ENCODE data around the gene CCDC187. TPM values are rescaled to one million over a fixed set of nuclear protein-coding genes. Genes with fewer than 3 reads are reported as not detected.
A peak's percentile ranks its signal among the peaks of the same experiment; 100 is the strongest.

Gene CCDC187
- total and polyA plus RNA-seq, 8 donors, result 0.12 to 2.8 (median 0.45) TPM; not detected in 1

- DNase-seq, result no peak
- Histone ChIP-seq H3K27me3 (peaks cover 0 to 44% (median 8%) of the 10 kb centered on the region in 3 donors), H3K36me3 (no peaks in the 10 kb centered on the region), H3K4me1 (no peaks in the 10 kb centered on the region), H3K4me3 (no peak overlapping the region), H3K27ac (no peak overlapping the region), H3K9me3 (no peaks in the 10 kb centered on the region)
- 83 to 88% (median 87%) methylated on average over 23 to 50 of the region's 50 CpGs for WGBS, 5 donors
- TF ChIP-seq POLR2A (IDR thresholded peaks at IDR 0.05), result no peak
- TF ChIP-seq EP300 (IDR thresholded peaks at IDR 0.05), result no peak
- TF ChIP-seq POLR2AphosphoS5 (IDR thresholded peaks at IDR 0.05), result no peak
- no peak for TF ChIP-seq CTCF (IDR thresholded peaks at IDR 0.05)
- intact Hi-C loops (cut with DNase I; ENCODE audit: low total_unique reads), result no loop called here
Observed at GRCh38 chr9:136251264-136252115, 52.4 kb downstream of the CCDC187 start.

- H3K36me3 ChIP-seq, result no peaks in the 10 kb centered on the region
- no peak overlapping the region for H3K27ac ChIP-seq
- WGBS, 5 donors, result 56 to 83% (median 61%) methylated on average over 3 to 10 of the region's 10 CpGs
- DNase-seq, result no peak
- no peaks in the 10 kb centered on the region for H3K9me3 ChIP-seq
- TF ChIP-seq CTCF (IDR thresholded peaks at IDR 0.05), result no peak
- TF ChIP-seq POLR2A (IDR thresholded peaks at IDR 0.05), result no peak
- TF ChIP-seq EP300 (IDR thresholded peaks at IDR 0.05), result no peak
- no peak for TF ChIP-seq POLR2AphosphoS5 (IDR thresholded peaks at IDR 0.05)
- peaks cover 0 to 36% (median 1%) of the 10 kb centered on the region in 3 donors for H3K27me3 ChIP-seq
- peaks cover 0 to 6% (median 4%) of the 10 kb centered on the region in 4 donors for H3K4me1 ChIP-seq
- H3K4me3 ChIP-seq, result no peak overlapping the region
- intact Hi-C loops (cut with DNase I; ENCODE audit: low total_unique reads), result no loop called here
Observed at GRCh38 chr9:136250676-136251075, 53.2 kb downstream of the CCDC187 start.

DNA sequence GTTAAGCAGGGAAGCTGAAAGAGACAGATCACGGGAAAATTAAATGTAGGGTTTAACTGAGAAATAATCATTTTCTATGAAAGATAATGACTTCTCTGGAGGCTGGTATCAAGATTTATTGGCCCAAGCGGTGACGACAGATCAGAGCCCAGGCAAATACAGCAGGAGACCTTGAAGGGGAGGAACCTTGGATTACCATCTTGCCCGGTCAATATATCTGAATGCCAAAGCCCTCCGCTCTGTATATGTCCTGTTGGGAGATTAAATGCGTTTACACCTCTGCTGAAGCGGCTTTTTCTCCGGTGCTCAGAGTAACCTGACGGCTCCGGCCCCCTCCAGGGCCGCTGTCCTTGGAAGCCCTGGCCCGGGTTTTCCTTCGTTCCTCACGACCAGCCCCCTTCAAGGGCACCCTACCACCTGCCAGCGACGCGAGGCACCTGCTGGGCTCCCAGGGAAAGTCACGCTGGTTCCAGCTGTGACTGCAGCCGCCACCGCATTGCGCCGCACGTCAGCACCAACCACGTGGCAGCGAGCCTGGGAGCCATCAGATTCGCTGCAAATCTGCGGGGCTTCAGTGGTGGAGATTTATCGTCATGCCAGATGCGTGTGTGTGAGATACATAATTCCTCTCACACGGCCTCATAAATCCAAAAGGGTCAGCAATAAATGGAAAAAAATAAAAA lies 53.9 kb downstream of the CCDC187 start:
- peaks cover 2 to 8% (median 7%) of the 10 kb centered on the region in 4 donors for H3K4me1 ChIP-seq
- TF ChIP-seq POLR2A (IDR thresholded peaks at IDR 0.05) (no peak), CTCF (IDR thresholded peaks at IDR 0.05) (no peak), POLR2AphosphoS5 (IDR thresholded peaks at IDR 0.05) (no peak), EP300 (IDR thresholded peaks at IDR 0.05) (no peak)
- 50 to 65% (median 53%) methylated on average over 30 of the region's 30 CpGs for WGBS, 5 donors
- no peaks in the 10 kb centered on the region for H3K9me3 ChIP-seq
- intact Hi-C loops (cut with DNase I; ENCODE audit: low total_unique reads), result no loop called here
- peaks cover 0 to 29% (median 0%) of the 10 kb centered on the region in 3 donors for H3K27me3 ChIP-seq
- peak in 1 of 2 donors; percentile 78 for DNase-seq
- H3K27ac ChIP-seq, result no peak overlapping the region
- no peaks in the 10 kb centered on the region for H3K36me3 ChIP-seq
- no peak overlapping the region for H3K4me3 ChIP-seq

GRCh38 chr9:136248951-136249876 lies 54.7 kb downstream of the CCDC187 start:
- TF ChIP-seq CTCF (IDR thresholded peaks at IDR 0.05), result no peak
- no peak for TF ChIP-seq EP300 (IDR thresholded peaks at IDR 0.05)
- TF ChIP-seq POLR2AphosphoS5 (IDR thresholded peaks at IDR 0.05), result no peak
- TF ChIP-seq POLR2A (IDR thresholded peaks at IDR 0.05), result no peak
- intact Hi-C loops (cut with DNase I; ENCODE audit: low total_unique reads), result no loop called here
- H3K27me3 ChIP-seq, result peaks cover 0 to 21% (median 0%) of the 10 kb centered on the region in 3 donors
- H3K4me3 ChIP-seq, result no peak overlapping the region
- WGBS, 5 donors, result 76 to 82% (median 81%) methylated on average over 26 to 30 of the region's 30 CpGs
- H3K27ac ChIP-seq, result no peak overlapping the region
- H3K4me1 ChIP-seq, result peaks cover 10 to 16% (median 15%) of the 10 kb centered on the region in 4 donors
- no peaks in the 10 kb centered on the region for H3K36me3 ChIP-seq
- no peak for DNase-seq
- no peaks in the 10 kb centered on the region for H3K9me3 ChIP-seq
